SU-DHL-6 (cell line): Measurements from ENCODE around the gene SLC16A10.
"Not testable (repeated sequence)": the region's sequence is repeated elsewhere in the genome, so short reads cannot be mapped to it uniquely, and the experiment has no call there.

Source experiments
- H2AFZ ChIP-seq: fragments of 200-600 bp; sonication (generic); 2 replicates; pipeline ENCODE4 v1.6.1; 2014; ENCODE audit warnings: low read depth, mild to moderate bottlenecking, moderate library complexity, mixed read lengths, antibody characterized with exemption, low read length; ENCODE audit not compliant: severe bottlenecking
- H3F3A ChIP-seq: fragments of 200-600 bp; shearing (Covaris generic); 2 replicates; pipeline ENCODE4 v1.6.0; 2016; ENCODE audit warnings: antibody characterized with exemption, mild to moderate bottlenecking; ENCODE audit not compliant: insufficient read depth
- H3K27ac ChIP-seq: fragments of 200-600 bp; sonication (generic); 2 replicates; pipeline ENCODE4 v1.5.1; 2016; ENCODE audit warnings: low read depth, mild to moderate bottlenecking, low read length, moderate library complexity, mixed read lengths
- H3K27me3 ChIP-seq: fragments of 200-600 bp; sonication (generic), shearing (Covaris generic); 2 replicates; pipeline ENCODE4 v1.6.0; 2014; ENCODE audit warnings: mild to moderate bottlenecking, low read length
- H3K36me3 ChIP-seq: fragments of 200-600 bp; sonication (generic); 2 replicates; pipeline ENCODE4 v1.6.1; 2014; ENCODE audit warnings: mild to moderate bottlenecking, low read length, mixed read lengths
- H3K4me2 ChIP-seq: fragments of 300-600, 200-600 bp; shearing (Covaris generic), sonication (generic); 2 replicates; pipeline ENCODE4 v1.6.0; 2014; ENCODE audit warnings: low read length, low read depth, mild to moderate bottlenecking; ENCODE audit not compliant: poor library complexity, severe bottlenecking
- H3K4me3 ChIP-seq: fragments of 200-600 bp; sonication (generic); 2 replicates; pipeline ENCODE4 v1.5.1; 2014; ENCODE audit warnings: antibody characterized with exemption, low read length, mild to moderate bottlenecking, mixed read lengths; ENCODE audit not compliant: insufficient read depth, poor library complexity, severe bottlenecking
- H3K79me2 ChIP-seq: fragments of 200-600 bp; sonication (generic); 2 replicates; pipeline ENCODE4 v1.6.1; 2014; ENCODE audit warnings: mild to moderate bottlenecking, low read length, moderate library complexity; ENCODE audit not compliant: insufficient read depth
- H3K9ac ChIP-seq: fragments of 200-600 bp; sonication (generic); 2 replicates; pipeline ENCODE4 v1.7.0; 2014; ENCODE audit warnings: mild to moderate bottlenecking, low read length
- H3K9me2 ChIP-seq: fragments of 200-600 bp; sonication (generic); replicated peaks from 2 replicates; pipeline ENCODE4 v1.6.1; 2014; ENCODE audit warnings: low read length; ENCODE audit not compliant: insufficient read depth
- H3K9me3 ChIP-seq: fragments of 200-600 bp; sonication (generic); 2 replicates; pipeline ENCODE4 v1.6.1; 2014; ENCODE audit warnings: low read length, mixed read lengths; ENCODE audit not compliant: insufficient read depth
- H4K20me1 ChIP-seq: fragments of 200-600 bp; sonication (generic); 2 replicates; pipeline ENCODE4 v1.6.1; 2014; ENCODE audit warnings: low read depth, mild to moderate bottlenecking, antibody characterized with exemption, low read length, moderate library complexity, mixed read lengths
- EZH2phosphoT487 ChIP-seq: fragments of 200-600 bp; sonication (generic), shearing (Covaris generic); conservative IDR thresholded peaks from 2 replicates; pipeline ENCODE4 v1.6.1; 2018; ENCODE audit warnings: mild to moderate bottlenecking, antibody characterized with exemption, low read length, moderate library complexity, mixed read lengths
- TF ChIP-seq, protein P1 (sequence below): fragments of 200-600 bp; sonication (generic); IDR thresholded peaks from one replicate; pipeline ENCODE4 v1.5.1; 2017; ENCODE audit warnings: antibody characterized with exemption, mild to moderate bottlenecking, low read length, moderate library complexity; ENCODE audit not compliant: insufficient read depth, poor library complexity, severe bottlenecking

SLC16A10 gene

DNA sequence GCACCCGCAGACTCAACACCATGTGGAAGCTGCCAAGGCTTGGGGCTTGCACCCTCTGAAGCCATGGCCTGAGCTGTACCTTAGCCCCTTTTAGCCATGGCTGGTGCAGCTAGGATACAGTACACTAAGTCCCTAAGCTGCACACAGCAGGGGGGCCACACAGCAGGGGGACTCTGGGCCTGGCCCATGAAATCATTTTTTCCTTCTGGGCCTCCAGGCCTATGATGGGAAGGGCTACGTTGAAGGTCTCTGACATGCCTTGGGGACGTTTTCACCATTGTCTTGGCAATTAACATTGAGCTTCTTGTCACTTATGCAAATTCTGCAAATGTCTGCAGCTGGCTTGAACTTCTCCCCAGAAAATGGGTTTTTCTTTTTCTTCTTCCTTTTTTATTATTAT lies 103.3 kb downstream of the SLC16A10 start:
- Histone ChIP-seq H3K9ac (no peak overlapping the region), H3F3A (no peaks in the 10 kb centered on the region), H3K36me3 (no peaks in the 10 kb centered on the region), H3K9me2 (no peaks in the 10 kb centered on the region), H3K79me2 (no peaks in the 10 kb centered on the region), H3K27ac (no peak overlapping the region), H3K27me3 (no peaks in the 10 kb centered on the region), H4K20me1 (no peaks in the 10 kb centered on the region), H3K4me3 (no peak overlapping the region), H3K9me3 (no peaks in the 10 kb centered on the region), H3K4me2 (no peak overlapping the region), H2AFZ (no peak overlapping the region)
- TF ChIP-seq, protein P1, sequence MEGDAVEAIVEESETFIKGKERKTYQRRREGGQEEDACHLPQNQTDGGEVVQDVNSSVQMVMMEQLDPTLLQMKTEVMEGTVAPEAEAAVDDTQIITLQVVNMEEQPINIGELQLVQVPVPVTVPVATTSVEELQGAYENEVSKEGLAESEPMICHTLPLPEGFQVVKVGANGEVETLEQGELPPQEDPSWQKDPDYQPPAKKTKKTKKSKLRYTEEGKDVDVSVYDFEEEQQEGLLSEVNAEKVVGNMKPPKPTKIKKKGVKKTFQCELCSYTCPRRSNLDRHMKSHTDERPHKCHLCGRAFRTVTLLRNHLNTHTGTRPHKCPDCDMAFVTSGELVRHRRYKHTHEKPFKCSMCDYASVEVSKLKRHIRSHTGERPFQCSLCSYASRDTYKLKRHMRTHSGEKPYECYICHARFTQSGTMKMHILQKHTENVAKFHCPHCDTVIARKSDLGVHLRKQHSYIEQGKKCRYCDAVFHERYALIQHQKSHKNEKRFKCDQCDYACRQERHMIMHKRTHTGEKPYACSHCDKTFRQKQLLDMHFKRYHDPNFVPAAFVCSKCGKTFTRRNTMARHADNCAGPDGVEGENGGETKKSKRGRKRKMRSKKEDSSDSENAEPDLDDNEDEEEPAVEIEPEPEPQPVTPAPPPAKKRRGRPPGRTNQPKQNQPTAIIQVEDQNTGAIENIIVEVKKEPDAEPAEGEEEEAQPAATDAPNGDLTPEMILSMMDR: no peak
- TF ChIP-seq EZH2phosphoT487: no peak

DNA sequence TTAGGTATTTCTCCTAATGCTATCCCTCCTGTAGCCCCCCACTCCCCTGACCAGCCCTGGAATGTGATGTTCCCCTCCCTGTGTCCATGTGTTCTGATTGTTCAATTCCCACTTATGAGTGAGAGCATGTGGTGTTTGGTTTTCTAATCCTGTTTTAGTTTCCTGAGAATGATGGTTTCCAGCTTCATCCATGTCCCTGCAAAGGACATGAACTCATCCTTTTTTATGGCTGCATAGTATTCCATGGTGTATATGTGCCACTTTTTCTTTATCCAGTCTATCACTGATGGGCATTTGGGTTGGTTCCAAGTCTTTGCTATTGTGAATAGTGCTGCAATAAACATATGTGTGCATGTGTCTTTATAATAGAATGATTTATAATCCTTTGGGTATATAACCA lies 103.8 kb downstream of the SLC16A10 start:
- H2AFZ ChIP-seq, H3F3A ChIP-seq, H4K20me1 ChIP-seq, H3K4me3 ChIP-seq, H3K9me3 ChIP-seq, H3K79me2 ChIP-seq, H3K9me2 ChIP-seq, H3K4me2 ChIP-seq, H3K36me3 ChIP-seq, H3K9ac ChIP-seq, H3K27me3 ChIP-seq, H3K27ac ChIP-seq: not testable (repeated sequence)

- H3K27me3 ChIP-seq: no peaks in the 10 kb centered on the region
- H3K4me2 ChIP-seq: no peak overlapping the region
- H4K20me1 ChIP-seq: no peaks in the 10 kb centered on the region
- no peak overlapping the region for H3K27ac ChIP-seq
- H2AFZ ChIP-seq: no peak overlapping the region
- no peaks in the 10 kb centered on the region for H3K9me3 ChIP-seq
- no peaks in the 10 kb centered on the region for H3K36me3 ChIP-seq
- H3F3A ChIP-seq: no peaks in the 10 kb centered on the region
- TF ChIP-seq EZH2phosphoT487: no peak
- TF ChIP-seq, protein P1: no peak
- no peak overlapping the region for H3K4me3 ChIP-seq
- no peaks in the 10 kb centered on the region for H3K79me2 ChIP-seq
- H3K9me2 ChIP-seq: no peaks in the 10 kb centered on the region
- H3K9ac ChIP-seq: no peak overlapping the region
These were observed 105.7 kb downstream of the SLC16A10 start for GRCh38 chr6:111192911-111193555.

DNA sequence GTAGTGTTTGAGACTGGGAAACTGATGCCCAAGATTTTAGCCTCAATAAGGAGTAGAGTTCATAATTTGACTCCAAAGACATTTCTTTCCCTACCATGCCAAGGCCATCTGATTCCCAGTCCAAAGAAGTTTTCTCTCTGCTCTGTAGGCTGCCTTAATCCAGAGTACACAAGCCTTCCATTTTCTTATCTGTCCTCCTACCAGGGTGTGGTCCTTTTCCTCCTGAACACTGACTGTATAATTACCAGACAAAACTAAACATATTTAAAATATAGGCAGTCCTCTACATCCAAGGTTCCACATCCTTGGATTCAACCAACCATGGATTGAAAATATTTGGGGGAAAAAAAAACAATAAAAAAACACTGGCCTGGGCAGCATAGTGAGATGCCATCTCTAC lies 108.4 kb downstream of the SLC16A10 start:
- H3K9me3 ChIP-seq: no peaks in the 10 kb centered on the region
- H3K27ac ChIP-seq: no peak overlapping the region
- H2AFZ ChIP-seq: no peak overlapping the region
- H3K27me3 ChIP-seq: no peaks in the 10 kb centered on the region
- no peaks in the 10 kb centered on the region for H4K20me1 ChIP-seq
- no peak for TF ChIP-seq EZH2phosphoT487
- TF ChIP-seq, protein P1: no peak
- H3K9me2 ChIP-seq: no peaks in the 10 kb centered on the region
- H3K36me3 ChIP-seq: no peaks in the 10 kb centered on the region
- no peak overlapping the region for H3K4me2 ChIP-seq
- H3K4me3 ChIP-seq: no peak overlapping the region
- H3K9ac ChIP-seq: no peak overlapping the region
- H3F3A ChIP-seq: no peaks in the 10 kb centered on the region
- H3K79me2 ChIP-seq: no peaks in the 10 kb centered on the region
